Fibroblast of mammary gland (primary cell): Measurements from ENCODE around the gene ZNF70.

ENCODE experiments used
- DNase-seq: peaks from one replicate; pipeline ENCODE4 v3.0.0-alpha.2; 2010; ENCODE audit warnings: low read depth
- H3K4me3 ChIP-seq: 2 replicates; pipeline ENCODE4 v1.5.1; 2011; ENCODE audit warnings: low read depth, mild to moderate bottlenecking, low read length, moderate library complexity; ENCODE audit not compliant: control insufficient read depth
- TF ChIP-seq, protein P1 (sequence below): conservative IDR thresholded peaks from 2 replicates; pipeline ENCODE4 v1.5.1; 2011; ENCODE audit warnings: low read depth, low read length, inconsistent platforms; ENCODE audit not compliant: control insufficient read depth, insufficient read depth

The ZNF70 gene

DNA sequence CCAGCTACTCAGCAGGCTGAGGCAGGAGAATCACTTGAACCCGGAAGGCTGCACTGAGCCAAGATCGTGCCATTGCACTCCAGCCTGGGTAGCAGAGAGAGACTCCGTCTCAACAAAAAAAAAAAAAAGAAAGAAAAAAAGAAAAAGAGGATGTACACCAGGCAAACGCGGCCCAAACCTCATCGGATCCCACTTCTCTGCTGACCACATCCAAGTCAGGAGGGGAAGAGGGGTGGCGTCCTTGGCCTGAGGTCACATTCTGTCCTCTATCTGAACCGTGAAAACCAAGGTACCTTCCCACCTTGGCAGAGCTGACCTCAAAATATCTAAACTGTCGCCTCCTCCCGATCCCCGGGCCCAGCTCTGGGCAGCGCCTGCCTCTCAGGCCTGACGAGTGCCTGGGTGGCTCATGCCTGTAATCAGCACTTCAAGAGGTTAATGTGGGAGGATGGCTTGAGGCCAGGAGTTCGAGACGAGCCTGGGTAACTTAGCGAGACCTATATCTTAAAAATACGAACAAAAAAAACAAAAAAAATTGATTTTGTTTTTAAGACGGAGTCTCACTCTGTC lies 35.0 kb downstream of the ZNF70 start:
- no peak for DNase-seq

DNA sequence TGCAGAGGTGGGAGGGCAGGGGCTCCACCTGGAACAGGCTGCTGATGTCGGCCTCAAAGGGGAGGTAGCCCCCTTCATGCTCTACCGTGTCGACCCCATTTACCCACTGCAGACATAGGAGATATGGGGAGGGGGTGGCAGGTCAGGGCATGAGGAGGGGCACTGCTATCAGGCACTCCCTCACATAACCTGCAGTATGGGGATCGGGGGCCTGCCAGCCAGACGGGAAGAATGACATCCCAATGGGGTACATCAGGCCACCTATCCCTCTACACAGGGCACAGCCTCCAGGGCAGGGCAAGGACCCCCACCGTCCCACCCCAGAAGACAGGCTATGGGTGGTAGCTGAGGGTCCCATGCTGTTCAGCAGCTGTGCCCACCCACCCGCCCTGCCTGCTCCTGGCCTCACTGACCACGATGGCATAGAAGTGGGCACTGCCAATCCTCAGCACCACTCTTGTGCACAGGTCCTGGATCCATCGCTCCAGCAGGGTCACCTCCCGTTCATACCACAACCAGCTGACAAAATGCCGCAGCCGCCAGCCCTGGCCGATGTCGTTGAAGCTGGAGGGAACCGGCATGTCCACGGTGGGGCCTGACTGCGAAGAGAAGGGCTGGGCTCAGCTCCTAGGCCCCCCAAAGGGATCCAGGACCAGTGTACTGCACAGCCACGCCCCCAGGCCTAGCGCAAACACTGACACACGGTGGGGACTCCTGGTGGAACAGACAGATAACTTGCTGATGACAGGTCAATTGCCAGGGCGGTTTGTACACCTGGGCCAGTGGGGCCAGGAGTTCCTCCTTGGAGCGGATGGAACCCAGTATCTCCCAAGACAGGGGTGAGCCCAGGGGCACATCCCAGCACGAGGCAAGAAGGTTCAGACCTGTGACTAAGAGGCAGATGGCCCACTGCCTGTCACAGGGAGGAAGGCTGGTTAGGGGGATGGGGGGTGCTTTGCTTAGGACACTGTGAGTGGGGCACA lies 36.0 kb downstream of the ZNF70 start:
- no peak overlapping the region for H3K4me3 ChIP-seq
- TF ChIP-seq, protein P1, sequence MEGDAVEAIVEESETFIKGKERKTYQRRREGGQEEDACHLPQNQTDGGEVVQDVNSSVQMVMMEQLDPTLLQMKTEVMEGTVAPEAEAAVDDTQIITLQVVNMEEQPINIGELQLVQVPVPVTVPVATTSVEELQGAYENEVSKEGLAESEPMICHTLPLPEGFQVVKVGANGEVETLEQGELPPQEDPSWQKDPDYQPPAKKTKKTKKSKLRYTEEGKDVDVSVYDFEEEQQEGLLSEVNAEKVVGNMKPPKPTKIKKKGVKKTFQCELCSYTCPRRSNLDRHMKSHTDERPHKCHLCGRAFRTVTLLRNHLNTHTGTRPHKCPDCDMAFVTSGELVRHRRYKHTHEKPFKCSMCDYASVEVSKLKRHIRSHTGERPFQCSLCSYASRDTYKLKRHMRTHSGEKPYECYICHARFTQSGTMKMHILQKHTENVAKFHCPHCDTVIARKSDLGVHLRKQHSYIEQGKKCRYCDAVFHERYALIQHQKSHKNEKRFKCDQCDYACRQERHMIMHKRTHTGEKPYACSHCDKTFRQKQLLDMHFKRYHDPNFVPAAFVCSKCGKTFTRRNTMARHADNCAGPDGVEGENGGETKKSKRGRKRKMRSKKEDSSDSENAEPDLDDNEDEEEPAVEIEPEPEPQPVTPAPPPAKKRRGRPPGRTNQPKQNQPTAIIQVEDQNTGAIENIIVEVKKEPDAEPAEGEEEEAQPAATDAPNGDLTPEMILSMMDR: no peak
- no peak for DNase-seq

More for the DNA sequence above, 35.0 kb downstream of the ZNF70 start:
- TF ChIP-seq, protein P1: no peak
- peak overlapping the region; percentile 79 for H3K4me3 ChIP-seq

DNA sequence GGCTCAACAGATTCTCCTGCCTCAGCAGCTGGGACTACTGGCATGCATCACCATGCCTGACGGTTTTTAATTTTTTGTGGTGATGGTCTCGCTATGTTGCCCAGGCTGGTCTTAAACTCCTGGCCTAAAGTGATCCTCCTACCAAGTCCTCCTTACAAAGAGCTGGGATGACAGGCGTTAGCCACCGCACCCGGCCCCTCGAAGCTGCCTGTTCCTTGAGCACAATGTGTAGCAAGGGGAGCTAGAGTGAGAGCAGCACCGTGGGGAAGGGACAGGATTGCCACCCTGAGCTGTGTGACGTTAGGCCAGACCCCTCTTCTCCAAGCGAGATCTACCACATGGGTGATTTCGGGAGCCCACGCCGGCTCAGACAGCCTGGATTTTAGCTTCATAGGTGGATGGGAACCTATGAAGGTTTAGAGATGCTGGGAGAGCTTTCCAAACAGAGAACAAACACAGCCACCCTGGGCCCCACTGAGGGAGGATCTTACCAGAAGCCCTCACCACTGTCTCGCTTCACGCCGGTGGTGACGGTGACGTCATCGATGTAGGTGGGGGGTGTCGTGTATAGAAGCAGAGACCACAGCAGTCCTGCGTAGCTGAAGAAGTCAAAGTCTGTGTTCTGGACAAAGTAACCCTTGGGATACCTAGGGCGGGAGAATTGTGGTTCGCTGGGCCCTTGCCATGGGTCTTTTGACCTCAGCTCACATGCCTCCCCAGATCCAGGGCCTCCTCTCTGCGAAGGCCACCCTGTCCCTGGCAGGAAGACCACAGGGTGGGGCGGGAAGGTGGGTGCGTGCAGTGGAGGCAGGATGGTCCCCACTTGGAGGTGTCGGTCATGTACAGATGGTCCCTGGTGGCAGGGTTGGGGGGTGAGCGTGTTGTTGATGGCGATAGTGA lies 37.0 kb downstream of the ZNF70 start:
- TF ChIP-seq, protein P1: no peak
- H3K4me3 ChIP-seq: no peak overlapping the region
- no peak for DNase-seq

DNA sequence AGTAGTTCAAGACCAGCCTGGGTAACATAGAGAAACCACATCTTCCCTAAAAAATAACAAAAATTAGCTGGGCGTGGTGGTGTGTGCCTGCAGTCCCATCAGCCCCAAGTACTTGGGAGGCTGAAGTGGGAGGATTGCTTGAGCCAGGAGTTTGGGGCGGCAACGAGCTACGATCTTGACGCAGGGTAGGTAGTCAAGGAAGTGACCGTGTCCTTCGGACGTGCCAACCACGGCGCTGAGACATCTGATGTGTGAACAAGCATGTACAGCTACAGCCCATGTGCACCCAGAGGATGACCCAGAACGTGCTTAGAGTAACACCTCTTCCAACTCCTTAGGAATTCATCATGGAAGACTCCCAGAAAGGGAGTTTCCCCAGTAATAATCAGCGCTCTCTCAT lies 38.7 kb downstream of the ZNF70 start:
- TF ChIP-seq, protein P1: no peak

DNA sequence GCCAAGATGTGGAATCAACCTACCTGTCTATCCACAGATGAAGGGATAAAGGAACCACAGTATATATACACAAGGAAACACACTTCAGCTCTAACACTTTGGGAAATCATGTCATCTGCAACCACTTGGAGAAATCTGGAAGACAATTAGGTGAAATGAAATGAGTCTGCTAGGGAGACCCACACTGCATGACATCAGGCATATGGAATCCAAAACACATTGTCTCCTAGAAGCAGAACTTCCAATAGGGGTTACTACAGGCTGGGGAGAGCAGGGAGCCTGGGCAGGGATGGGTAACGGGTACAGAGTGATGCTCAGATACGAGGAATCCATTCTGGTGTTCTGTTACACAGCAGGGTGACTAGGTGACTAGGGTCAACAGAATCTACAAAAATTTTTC lies 41.8 kb downstream of the ZNF70 start:
- DNase-seq: no peak
- no peak overlapping the region for H3K4me3 ChIP-seq
- TF ChIP-seq, protein P1: no peak

More for the DNA sequence above, 38.7 kb downstream of the ZNF70 start:
- DNase-seq: no peak
- H3K4me3 ChIP-seq: no peak overlapping the region

DNA sequence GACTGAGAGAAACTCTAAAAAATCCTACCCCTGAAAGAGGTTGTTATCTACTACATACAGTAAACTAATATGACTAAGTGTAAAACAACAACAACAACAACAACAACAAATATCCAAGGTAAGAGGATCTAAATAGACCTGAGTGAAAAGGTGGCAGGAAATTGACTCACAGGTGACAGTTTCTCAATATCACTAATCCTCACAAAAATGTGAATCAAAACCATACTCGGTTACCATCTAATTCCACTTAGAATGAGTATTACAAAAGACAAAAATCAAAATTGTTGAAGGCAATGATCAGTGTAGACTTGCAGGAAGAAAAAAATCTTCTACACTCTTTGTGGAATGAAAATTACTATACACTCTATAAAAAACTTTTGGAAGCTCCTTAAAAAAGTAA lies 42.6 kb downstream of the ZNF70 start:
- no peak for DNase-seq
- TF ChIP-seq, protein P1: no peak
- no peak overlapping the region for H3K4me3 ChIP-seq
